GM21825 (cell line): ENCODE data around the gene IGFL3.
"Not testable (repeated sequence)": the region's sequence is repeated elsewhere in the genome, so short reads cannot be mapped to it uniquely, and the experiment has no call there.

Experiments
- ATAC-seq: cut with Tn5 transposase; IDR thresholded peaks from one replicate; pipeline ENCODE4 v1.9.1; 2021; ENCODE audit warnings: mild to moderate bottlenecking, moderate library complexity; ENCODE audit not compliant: unreplicated experiment

Gene IGFL3

DNA sequence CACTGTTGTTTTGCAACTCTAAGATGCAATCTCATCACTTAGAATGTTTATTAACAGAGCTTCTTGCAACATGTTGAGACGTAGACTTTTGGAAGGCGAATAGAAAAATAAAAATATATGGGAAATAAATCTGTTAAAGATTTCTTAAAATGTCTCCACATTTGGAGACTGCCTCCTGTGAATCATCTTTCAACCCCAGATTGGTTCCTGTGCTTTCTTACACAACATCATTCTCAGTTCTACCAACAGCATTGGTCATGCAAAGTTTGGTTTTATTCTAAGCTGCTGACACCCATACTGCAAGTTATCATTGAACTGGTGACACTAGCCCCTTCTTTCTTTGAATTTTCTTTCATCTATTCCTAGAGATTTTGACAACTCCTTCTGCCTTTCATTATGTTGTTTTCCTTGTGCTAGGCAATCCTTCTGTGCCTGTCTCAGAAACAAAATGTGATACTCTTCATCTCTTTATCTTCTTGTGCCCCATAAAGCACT is 1.6 kb upstream of the IGFL3 start:
- no peak for ATAC-seq

DNA sequence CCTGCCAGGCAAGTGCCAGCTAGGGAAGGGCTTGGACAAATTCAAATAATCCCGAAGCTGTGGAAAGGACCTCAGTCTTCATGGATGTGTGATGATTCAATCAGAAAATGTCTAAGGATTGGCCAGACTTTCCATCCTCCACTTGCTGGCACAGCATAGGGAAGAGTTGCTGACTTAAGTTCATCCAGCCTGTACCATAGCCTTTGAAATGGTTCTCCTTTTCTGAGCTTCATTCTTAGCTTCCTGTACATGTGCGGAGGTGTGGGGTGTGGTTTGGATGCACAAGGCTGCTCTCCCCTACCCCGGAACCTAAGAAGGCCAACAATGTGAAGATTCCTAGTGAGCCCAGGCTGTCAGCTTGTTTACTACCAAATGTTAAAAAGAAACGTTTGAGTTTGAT is 959 bp upstream of the IGFL3 start:
- ATAC-seq = no peak

DNA sequence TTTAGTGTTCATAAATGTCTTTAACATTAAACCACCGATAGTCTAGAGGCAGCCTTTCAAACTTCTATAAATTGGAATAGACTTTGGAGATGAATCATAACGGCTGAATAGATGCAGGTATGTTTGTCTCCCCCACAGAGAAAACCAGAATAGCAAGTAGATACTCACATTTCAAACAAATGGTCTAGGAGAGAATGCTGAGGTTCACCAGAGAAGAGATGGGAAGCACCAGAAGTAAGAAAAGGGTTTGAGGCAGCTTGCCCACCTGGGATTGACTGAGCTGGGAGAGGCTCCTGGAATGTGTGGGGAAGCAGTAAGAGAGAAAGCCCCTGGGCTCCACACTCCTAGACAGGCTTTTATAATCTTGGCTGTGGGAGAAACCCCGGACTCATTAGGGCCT is 6.4 kb downstream of the IGFL3 start:
- no peak for ATAC-seq

DNA sequence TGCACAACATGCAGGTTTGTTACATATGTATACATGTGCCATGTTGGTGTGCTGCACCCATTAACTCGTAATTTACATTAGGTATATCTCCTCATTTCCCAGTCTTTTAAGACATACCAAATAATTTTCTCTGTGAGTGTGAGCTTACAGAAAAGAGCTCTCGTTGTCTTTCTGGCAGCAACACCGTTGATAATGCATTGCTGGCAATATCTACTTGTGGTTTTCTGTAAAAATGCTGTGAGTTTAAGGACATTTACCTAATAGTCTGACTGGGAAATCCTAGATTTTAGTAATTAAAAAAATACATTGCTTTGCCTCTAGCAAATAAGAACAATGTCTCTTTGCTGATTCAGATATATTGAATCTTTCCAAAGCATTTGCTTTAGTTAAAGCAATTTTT is 8.4 kb downstream of the IGFL3 start:
- no peak for ATAC-seq

DNA sequence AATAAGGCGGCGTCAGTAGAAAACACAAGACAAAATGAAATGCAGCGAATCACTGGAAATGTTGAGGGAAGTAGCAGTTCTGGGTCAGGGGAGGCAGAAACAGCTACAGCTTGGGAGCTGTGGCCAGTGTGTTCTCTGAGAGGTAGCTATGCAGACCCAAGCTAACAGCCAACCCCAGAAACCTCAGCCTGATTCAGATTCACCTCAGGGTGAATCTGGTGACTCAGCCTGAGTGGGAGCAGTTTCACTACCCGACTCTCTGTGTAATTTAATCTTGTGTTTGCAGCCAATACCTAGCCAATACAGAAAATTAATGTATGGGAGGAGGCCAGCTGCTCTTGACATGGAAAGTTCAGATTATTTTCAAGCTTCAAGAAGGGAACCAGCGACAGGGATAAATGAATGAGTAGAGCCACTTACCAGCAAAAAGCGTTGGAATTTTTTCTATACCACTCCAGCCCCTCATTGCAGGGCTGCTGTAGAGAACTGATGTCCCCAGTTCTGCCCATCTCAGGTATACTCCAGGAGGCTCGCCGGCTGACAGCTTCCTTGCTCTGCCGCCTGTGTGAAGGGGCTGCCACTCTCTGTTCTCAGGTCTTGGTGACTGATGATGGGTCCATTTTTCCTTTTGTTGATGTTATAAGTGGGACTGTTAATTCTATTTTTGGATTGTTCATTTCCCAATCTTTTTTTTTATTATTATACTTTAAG is 8.9 kb downstream of the IGFL3 start:
- ATAC-seq = no peak

DNA sequence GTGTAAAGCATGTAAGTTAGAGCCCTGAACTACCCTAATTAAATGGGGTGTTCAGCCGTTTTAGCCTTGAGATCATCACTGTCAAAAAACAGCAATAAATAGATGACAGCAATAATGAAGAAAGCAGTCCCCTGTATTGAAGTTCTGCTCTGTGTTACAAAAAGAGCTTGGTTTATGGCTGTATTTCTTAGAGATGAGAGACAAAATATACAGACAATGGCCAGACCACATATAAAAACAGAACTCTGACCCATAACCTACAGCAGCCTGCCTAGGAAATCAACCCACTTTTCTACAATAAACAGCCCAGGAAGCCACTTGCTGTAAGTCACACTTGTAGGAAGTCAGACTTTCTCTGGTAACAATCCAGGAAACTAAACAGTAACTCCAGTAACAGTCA is 10.8 kb downstream of the IGFL3 start:
- ATAC-seq = no peak

DNA sequence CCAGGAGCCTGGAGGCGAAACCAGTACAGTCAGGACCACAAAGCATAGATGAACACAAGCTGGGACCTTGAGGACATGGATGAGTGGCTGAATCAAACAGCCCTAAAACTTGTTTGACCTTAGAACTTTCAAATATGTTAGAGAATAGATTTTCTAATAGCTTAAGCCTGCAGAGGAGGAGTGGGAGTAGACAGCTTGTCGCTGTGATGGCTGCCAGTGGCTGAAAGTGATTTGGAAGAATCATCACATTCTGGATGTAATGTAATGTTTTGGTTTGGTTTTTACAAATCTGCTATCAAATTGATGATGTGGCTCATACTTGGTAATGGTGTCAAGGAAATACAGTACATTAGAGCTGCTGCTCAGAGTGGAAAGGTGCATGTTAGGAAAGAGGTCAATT is 12.0 kb downstream of the IGFL3 start:
- no peak for ATAC-seq

DNA sequence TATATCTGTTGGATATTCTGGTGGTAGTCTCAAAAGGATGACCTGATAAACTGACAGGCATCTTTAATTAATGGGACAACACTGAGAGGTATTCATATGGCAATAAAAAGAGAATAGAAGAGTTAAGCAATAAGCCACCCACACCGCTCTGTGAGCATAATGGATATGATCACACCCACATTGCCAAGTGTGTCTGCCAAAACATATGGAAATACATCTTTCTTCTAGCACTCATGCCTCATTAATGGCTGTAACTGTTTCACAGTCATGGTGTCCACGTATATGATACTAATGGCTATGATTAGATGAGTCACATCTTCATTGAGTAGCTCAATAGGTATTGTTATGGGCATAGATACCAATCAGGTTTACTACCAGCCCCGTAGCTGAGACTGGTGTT is 13.1 kb downstream of the IGFL3 start:
- no peak for ATAC-seq

DNA sequence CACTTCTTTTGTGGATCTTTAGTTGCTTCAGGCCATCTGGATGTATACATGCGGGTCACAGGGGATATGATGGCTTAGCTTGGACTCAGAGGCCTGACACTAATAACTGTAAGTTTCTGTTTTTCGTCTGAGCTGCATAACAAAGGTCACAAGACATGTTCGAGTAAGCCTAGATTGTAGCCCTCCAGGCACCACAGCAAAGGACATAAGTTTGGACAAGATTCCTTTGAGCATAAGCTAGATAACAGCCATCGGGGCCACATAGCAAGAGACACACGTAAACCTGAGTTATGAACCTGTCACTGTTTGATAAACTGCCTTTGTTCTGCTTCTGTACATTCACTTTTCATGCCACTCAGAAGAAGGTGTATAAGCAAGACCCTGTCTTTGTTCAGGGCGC is 14.6 kb downstream of the IGFL3 start:
- no peak for ATAC-seq

DNA sequence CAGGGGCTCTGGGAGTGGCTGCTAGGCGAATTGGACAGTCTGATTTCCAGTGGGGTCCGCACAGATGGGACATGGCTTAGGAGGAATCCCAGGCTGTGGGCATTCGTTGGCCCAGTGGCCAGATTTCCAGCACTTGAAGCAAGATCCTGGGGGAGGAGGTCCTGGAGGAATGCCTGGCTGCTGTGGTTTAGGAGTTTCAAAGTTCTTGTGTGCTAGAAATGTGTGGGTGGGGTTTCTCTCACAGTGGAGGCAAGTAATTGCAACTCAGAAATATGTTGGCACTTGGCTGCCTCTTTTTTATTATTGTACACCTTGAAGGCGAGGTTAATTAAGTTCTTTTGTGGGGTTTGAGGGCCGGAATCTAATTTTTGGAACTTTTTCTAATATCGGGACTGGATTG is 17.1 kb downstream of the IGFL3 start:
- no peak for ATAC-seq

DNA sequence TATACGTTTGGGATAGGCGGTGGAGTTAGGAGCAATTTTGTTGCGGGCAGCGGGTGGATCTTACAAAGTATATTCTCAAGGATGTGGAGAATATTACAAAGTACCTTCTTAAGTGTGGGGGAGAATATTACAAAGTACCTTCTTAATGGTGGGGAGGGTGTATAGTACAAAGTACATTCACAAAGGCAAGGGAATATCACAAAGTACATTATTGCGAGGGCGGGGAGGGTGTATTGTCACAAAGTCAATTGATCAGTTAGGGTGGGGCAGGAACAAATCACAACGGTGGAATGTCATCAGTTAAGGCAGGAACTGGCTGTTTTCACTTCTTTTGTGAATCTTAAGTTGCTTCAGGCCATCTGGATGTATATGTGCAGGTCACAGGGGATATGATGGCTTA is 22.2 kb downstream of the IGFL3 start:
- not testable (repeated sequence) for ATAC-seq

DNA sequence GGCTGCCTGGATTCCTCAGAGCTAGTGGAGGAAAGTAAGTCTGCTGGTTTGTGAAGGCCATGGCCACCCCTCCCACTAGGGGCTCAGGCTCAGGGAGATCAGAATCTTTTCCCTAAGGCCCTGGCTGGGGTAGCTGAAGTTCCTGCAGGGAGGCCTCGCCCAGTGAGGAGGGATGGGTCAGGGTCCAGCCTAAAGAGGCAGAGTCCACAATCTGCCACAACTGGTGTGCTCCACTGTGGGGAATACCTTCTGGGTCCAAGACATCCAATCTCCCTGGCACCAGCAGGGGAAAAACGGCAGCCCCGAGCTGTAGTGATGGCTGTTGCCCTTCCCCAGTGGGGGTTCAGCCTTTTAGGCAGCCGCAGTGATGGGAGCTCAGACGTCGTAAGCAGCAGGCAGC is 23.2 kb downstream of the IGFL3 start:
- no peak for ATAC-seq

DNA sequence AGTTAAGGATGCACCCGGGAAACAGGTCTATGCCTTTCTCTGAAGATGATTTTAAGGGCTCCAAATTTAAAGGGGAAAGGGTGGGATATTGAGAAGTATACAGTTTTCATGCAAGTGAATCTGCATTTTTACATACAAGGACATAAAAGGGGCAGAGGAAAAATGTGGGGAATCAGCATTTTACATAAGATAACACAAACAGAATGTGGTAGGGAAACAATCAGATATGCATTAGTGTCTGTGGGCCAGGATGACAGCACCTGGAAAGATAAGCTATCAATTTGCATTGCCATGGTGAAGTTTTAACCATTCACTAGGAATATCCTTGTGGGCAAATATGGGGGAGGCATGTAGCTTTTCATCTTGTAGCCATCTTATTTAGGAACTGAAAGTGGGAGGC is 24.1 kb downstream of the IGFL3 start:
- ATAC-seq = no peak

DNA sequence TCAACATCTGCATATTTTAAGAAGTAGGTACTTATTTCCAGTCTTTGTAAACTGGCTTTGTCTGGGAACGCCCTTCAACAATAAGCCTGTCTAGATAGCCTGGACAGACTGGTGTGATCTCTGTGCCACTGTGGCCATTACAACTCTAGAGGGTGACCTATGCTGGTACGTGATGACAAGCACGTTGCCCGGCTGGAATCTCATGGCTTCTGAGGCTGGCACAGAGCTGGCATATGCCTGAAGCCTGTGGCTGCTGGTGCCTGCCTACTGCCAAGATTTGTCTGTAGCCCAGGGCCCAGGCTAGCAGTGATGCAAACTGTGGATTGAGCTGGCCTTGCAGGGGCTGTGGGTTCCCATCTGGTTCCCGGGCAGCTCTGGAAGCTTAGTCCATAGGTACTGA is 34.0 kb downstream of the IGFL3 start:
- no peak for ATAC-seq

DNA sequence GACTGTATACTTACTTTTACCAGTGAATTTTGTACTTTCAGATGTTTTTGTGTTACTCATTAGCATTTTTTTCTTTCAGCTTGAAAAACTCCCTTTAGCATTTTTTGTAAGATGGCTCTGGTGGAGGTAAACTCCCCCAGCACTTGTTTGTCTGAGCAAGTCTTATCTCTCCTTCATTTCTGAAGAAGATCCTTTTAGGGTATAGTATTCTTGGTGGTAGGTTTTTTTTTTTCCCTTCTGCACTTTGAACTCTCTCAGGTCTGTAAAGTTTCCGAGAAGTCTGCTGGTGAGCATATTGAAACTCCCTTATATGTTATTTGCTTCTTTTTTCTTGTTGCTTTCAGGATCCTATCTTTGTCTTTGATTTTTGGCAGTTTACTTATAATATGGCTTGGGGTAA is 35.1 kb downstream of the IGFL3 start:
- no peak for ATAC-seq

DNA sequence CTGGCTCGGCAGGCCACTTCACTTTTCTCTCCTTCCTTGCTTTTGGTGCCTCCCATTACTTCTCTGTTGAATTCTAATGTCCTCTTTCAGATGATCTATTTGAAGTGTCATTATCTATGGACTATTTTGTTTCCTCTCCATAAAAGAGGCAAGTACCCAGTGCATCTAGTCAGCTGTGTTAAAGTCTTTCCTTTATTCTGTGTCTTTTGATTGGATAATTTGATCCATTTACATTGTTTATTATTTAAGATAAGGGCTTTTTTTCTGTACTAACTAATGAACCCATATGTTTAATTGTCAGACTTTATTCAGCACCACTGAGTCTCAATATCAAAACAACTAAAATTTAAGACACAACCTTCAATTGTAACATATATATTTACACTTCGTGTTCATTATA is 36.4 kb downstream of the IGFL3 start:
- ATAC-seq = no peak

DNA sequence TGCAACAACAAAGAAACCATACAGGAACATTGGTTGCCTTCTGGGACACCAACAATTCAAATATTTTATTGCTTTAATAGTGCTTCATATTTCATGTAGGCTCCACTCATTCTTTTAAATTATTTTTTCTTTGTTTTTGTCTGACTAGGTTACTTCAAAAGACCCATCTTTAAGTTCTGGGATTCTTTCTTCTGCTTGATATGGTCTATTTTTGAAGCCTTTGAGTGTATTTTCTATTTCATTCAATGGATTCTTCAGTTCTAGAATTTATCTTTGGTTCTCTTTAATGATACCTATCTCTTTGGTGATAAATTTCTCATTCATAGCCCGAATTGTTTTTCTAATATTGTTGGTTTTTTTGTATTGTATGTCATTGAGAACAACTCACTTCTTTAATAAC is 38.6 kb downstream of the IGFL3 start:
- ATAC-seq = no peak

DNA sequence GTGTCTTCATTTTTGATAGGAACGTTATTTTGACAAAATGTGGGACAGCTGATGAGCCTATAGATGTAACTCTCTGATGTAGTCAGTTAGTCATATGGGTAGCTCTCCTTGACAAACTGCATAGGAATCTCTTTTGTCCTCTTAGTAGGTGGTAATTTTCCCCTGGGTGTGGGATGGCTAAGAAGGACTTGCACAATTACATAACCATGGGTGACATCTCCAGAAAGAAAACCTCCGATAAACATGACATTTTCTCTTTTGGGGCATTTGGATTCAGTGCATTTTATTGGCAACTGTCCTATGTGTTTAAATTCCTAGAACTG is 41.8 kb downstream of the IGFL3 start:
- no peak for ATAC-seq

DNA sequence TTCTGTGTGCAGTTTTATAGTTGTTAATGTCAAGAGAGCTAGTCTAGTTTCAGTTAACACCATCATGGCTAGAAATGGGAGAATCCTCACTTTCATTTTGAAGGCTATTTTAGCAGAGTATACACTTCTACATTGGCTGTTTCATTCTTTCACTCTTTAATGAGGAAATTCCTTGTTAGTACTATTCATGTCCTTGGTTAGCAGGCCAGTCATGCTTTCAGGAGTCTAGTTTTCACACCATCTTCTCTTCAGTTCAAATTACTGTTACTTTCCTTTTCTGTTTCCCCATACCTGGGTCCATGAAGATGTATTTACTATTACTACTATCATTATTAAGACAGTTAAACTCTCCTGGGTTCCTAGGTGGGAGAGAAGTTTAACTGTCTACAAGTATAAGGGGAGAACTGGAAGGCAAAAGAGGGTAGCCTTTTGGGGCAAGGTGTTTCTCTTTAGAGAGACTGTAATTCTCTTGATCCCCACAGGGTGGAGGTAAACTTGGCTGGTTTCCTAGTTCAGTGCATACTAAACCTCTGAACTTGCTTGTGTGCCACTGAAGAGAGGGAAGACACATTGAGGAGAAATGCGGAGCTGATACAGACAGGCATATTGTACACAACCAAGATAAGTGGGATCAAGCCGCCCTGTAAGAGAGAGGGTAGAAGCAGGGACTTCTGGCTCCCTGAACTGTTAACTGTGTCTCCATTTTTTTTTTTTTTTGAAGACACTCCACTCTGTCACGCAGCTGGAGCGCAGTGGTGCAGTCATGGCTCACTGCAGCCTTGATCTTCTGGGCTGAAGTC is 42.4 kb downstream of the IGFL3 start:
- no peak for ATAC-seq

DNA sequence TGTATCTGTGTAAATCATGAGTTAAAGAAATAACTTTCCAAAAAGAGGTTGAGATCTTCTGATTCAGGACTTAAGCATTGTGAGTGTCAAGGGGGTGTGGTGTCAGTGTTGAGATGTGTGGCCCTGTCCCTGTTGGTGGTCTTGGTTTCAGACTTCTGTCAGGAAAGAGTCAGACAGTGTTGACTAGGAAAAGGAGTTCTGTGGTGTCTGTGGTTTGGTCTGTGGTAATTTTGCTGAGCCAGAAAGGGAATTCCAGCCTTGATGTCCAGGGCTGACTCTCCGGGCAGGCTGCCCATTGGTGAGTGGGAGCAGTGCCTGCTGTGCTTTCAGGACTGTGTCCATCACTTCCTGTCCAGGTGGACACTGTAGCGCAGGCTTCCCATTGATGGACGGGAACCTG is 43.9 kb downstream of the IGFL3 start:
- ATAC-seq = no peak

DNA sequence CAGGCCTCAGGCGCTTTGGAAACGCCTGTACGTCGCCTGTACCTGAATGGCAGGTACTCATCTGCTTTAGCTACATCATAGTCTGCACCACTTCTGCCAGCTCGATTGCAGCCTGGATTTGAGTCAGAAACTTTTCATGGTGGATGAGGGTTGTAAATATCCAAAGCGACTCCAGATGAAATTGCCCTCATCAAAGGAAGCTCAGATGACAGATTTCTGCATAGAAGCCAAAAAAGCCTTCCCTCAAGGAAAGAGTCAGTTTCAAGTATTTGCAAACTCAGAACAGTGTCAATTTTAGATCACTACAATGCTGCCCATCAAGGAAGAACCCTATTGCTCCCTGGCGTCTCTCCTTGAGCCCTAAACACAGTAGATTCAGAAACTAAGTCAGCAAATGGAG is 44.9 kb downstream of the IGFL3 start:
- no peak for ATAC-seq

DNA sequence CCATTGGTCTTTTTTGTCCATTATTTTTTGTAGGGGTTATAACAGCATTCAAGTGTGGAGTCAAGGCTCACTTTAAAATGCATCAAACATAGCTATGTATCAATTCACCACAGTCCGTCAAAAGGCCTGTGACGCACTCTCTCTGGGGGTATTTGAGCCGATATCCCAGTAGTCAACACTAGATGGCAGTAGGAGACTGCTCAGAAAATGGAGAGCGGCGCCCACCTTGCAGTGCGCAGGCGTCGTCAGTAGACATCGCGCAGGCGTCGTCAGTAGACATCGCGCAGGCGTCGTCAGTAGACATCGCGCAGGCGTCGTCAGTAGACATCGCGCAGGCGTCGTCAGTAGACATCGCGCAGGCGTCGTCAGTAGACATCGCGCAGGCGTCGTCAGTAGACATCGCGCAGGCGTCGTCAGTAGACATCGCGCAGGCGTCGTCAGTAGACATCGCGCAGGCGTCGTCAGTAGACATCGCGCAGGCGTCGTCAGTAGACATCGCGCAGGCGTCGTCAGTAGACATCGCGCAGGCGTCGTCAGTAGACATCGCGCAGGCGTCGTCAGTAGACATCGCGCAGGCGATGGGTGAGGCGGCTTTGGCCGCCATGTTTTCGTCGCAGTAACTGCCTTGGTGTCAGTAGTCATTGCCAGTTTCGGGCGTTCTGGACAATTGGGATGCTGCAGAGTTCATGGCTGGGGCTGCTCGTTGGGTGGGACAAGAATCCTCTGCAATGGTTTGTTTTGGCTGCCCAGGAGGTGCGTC is 45.7 kb downstream of the IGFL3 start:
- ATAC-seq = not testable (repeated sequence)
